Measurements from ENCODE around the gene CNN2.

Gene CNN2

DNA sequence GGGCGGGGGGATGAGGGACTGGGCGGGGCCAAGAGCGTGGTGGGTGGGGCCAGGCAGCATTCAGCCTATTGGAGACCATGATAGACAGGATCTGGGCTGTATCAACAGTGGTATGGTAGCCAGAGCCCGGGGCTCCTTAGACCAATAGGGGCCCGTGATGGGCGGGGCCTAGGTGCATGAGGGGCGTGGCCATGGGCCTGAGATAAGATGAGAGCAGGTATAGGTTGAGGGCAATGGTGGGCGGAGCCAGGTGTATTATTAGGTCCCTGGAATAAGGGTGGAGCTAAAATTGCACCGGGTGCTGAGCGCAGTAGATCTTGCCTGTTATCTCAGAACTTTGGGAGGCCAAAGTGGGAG is 18.8 kb downstream of the CNN2 start:
- TF ChIP-seq, protein P1, sequence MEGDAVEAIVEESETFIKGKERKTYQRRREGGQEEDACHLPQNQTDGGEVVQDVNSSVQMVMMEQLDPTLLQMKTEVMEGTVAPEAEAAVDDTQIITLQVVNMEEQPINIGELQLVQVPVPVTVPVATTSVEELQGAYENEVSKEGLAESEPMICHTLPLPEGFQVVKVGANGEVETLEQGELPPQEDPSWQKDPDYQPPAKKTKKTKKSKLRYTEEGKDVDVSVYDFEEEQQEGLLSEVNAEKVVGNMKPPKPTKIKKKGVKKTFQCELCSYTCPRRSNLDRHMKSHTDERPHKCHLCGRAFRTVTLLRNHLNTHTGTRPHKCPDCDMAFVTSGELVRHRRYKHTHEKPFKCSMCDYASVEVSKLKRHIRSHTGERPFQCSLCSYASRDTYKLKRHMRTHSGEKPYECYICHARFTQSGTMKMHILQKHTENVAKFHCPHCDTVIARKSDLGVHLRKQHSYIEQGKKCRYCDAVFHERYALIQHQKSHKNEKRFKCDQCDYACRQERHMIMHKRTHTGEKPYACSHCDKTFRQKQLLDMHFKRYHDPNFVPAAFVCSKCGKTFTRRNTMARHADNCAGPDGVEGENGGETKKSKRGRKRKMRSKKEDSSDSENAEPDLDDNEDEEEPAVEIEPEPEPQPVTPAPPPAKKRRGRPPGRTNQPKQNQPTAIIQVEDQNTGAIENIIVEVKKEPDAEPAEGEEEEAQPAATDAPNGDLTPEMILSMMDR (IDR thresholded peaks at IDR 0.05; ENCODE audit: low read depth, low read length): no peak
- in situ Hi-C loops (cut with HindIII; ENCODE audit: low sequenced_read_pairs): no loop called here
- no peak for DNase-seq (ENCODE audit: low read depth, low spot score)
- no peak overlapping the region for H3K4me3 ChIP-seq (ENCODE audit: low read depth, low read length)

DNA sequence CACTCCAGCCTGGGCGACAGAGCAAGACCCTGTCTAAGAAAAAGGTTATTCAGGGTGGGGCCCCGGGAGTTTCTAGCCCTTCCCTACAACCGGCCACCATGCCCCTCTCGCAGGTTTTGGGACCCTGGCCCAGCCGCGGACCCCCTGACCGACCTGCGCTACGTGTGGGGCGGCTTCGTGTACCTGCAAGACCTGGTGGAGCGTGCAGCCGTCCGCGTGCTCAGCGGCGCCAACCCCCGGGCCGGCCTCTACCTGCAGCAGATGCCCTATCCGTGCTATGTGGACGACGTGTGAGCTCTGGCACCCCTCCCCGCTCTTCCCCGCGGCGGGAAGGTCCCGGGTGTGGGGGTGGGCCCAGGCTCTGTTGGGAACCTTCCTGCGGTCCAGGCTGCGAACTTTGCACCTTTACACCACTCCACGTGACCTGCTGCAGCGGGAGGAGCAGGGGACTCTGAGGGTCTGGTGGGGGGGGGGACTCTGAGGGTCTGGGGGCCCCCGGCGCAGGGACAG is 19.8 kb downstream of the CNN2 start:
- H3K4me3 ChIP-seq (ENCODE audit: low read depth, low read length): no peak overlapping the region
- no peak for DNase-seq (ENCODE audit: low read depth, low spot score)
- in situ Hi-C loops (cut with HindIII; ENCODE audit: low sequenced_read_pairs): no loop called here
- TF ChIP-seq, protein P1 (IDR thresholded peaks at IDR 0.05; ENCODE audit: low read depth, low read length): no peak

DNA sequence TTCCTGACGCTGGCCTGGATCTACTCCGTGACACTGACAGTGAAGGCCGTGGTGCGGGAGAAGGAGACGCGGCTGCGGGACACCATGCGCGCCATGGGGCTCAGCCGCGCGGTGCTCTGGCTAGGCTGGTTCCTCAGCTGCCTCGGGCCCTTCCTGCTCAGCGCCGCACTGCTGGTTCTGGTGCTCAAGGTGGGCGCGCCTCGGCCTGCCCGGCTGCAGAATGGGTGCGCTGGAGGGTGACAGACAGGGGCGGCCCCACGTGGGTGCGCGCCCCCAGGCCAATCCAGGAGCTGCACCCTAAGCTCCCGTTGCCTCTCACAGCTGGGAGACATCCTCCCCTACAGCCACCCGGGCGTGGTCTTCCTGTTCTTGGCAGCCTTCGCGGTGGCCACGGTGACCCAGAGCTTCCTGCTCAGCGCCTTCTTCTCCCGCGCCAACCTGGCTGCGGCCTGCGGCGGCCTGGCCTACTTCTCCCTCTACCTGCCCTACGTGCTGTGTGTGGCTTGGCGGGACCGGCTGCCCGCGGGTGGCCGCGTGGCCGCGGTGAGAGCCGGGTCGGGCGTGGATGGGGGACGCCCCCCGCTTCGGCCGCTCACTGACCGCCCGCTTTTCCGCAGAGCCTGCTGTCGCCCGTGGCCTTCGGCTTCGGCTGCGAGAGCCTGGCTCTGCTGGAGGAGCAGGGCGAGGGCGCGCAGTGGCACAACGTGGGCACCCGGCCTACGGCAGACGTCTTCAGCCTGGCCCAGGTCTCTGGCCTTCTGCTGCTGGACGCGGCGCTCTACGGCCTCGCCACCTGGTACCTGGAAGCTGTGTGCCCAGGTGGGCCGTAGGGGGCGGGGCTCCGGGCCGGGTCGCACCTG is 20.7 kb downstream of the CNN2 start:
- TF ChIP-seq, protein P1 (IDR thresholded peaks at IDR 0.05; ENCODE audit: low read depth, low read length): no peak
- in situ Hi-C loops (cut with HindIII; ENCODE audit: low sequenced_read_pairs): no loop called here
- H3K4me3 ChIP-seq (ENCODE audit: low read depth, low read length): no peak overlapping the region
- DNase-seq (ENCODE audit: low read depth, low spot score): no peak

DNA sequence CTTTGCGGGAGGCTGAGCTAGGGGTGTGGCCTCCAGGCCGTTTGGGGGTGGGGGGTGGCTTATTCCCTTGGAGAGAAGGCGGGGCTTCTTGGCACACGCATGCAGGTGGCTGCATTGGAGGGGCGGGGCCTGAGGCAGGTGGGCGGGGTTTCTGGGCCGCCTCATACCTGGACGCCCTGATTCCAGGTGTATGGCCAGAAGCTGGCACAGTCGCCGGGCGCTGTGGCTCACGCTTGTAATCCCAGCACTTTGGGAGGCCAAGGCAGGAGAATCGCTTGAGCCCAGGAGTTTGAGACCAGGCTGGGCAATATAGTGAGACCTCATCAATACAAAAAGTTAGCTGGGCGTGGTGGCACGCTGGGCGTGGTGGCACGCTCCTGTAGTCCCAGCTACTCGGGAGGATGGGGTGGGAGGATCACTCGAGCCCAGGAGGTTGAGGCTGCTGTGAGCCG is 21.3 kb downstream of the CNN2 start:
- no peak for DNase-seq (ENCODE audit: low read depth, low spot score)
- no peak overlapping the region for H3K4me3 ChIP-seq (ENCODE audit: low read depth, low read length)
- in situ Hi-C loops (cut with HindIII; ENCODE audit: low sequenced_read_pairs): no loop called here
- TF ChIP-seq, protein P1 (IDR thresholded peaks at IDR 0.05; ENCODE audit: low read depth, low read length): no peak

DNA sequence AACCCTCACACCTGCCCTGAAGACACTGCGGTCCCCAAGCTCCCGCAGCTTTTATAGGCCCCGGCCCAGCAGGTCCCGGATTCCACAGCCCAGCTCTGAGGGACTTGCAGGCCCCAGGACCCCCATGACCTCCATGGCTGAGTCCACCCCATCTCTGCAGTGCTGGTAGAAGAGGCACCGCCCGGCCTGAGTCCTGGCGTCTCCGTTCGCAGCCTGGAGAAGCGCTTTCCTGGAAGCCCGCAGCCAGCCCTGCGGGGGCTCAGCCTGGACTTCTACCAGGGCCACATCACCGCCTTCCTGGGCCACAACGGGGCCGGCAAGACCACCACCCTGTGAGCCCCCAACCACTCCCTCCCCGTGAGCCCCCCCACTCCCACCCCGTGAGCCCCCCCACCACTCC is 22.7 kb downstream of the CNN2 start:
- TF ChIP-seq, protein P1 (IDR thresholded peaks at IDR 0.05; ENCODE audit: low read depth, low read length): no peak
- no peak for DNase-seq (ENCODE audit: low read depth, low spot score)
- in situ Hi-C loops (cut with HindIII; ENCODE audit: low sequenced_read_pairs): no loop called here
- H3K4me3 ChIP-seq (ENCODE audit: low read depth, low read length): no peak overlapping the region

DNA sequence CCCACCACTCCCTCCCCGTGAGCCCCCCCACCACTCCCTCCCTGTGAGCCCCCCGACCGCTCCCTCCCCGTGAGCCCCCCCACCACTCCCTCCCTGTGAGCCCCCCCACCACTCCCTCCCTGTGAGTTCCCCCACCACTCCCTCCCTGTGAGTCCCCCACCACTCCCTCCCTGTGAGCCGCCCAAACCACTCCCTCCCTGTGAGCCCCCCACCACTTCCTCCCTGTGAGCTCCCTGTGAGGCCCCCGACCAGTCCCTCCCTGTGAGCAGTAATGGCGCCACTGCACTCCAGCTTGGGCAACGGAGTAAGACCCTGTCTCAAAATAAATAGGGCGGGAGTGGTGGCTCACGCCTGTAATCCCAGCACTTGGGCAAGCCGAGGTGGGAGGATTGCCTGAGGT is 23.4 kb downstream of the CNN2 start:
- DNase-seq (ENCODE audit: low read depth, low spot score): no peak
- H3K4me3 ChIP-seq (ENCODE audit: low read depth, low read length): no peak overlapping the region
- in situ Hi-C loops (cut with HindIII; ENCODE audit: low sequenced_read_pairs): no loop called here
- TF ChIP-seq, protein P1 (IDR thresholded peaks at IDR 0.05; ENCODE audit: low read depth, low read length): no peak
